GM21367 (cell line): Measurements from ENCODE around the gene SH3YL1.

ENCODE experiments used
- ATAC-seq: cut with Tn5 transposase; IDR thresholded peaks from one replicate; pipeline ENCODE4 v1.9.1; 2021; ENCODE audit not compliant: unreplicated experiment

Gene SH3YL1

GRCh38 chr2:263774-264492 lies at the start of gene SH3YL1:
SH3YL1 (minus strand) TSS chr2:264032; CDS start chr2:263984, 48 bp downstream.
- peak; percentile 9 for ATAC-seq

- ATAC-seq: no peak
These were observed 47.2 kb upstream of the SH3YL1 start for GRCh38 chr2:310994-311393.

- no peak for ATAC-seq
These were observed 46.2 kb upstream of the SH3YL1 start for GRCh38 chr2:309954-310510.

GRCh38 chr2:309148-309953 lies 45.5 kb upstream of the SH3YL1 start:
- no peak for ATAC-seq

GRCh38 chr2:305366-305765 lies 41.5 kb upstream of the SH3YL1 start:
- ATAC-seq: no peak

GRCh38 chr2:296354-296753 lies 32.5 kb upstream of the SH3YL1 start:
- no peak for ATAC-seq

- no peak for ATAC-seq
These were observed 31.3 kb upstream of the SH3YL1 start for GRCh38 chr2:295090-295489.

- no peak for ATAC-seq
These were observed 26.4 kb upstream of the SH3YL1 start for GRCh38 chr2:290090-290722.

GRCh38 chr2:289362-290089 lies 25.7 kb upstream of the SH3YL1 start:
- ATAC-seq: no peak

GRCh38 chr2:288758-289361 lies 25.0 kb upstream of the SH3YL1 start:
- ATAC-seq: no peak

GRCh38 chr2:287911-288757 lies 24.3 kb upstream of the SH3YL1 start, which contains the start of gene ALKAL2:
ALKAL2 (minus strand) TSS chr2:288091; CDS start chr2:287835, 256 bp downstream.
- no peak for ATAC-seq

- no peak for ATAC-seq
These were observed 23.6 kb upstream of the SH3YL1 start for GRCh38 chr2:287471-287885.

GRCh38 chr2:286774-287392 lies 23.1 kb upstream of the SH3YL1 start:
- no peak for ATAC-seq

GRCh38 chr2:286035-286434 lies 22.2 kb upstream of the SH3YL1 start:
- no peak for ATAC-seq

- no peak for ATAC-seq
These were observed 21.7 kb upstream of the SH3YL1 start for GRCh38 chr2:285531-285930.

- no peak for ATAC-seq
These were observed 21.2 kb upstream of the SH3YL1 start for GRCh38 chr2:284896-285492.

GRCh38 chr2:283996-284794 lies 20.4 kb upstream of the SH3YL1 start:
- ATAC-seq: no peak
